SK-N-SH treated with all-trans-retinoic acid at 6 μM for 48 hours (cell line): ENCODE results near the gene NINL.

Experiments used
- ATAC-seq: fragments of 200-7000 bp; cut with Tn5 transposase; 3 replicates; pipeline ENCODE4 v1.9.1; 2020; ENCODE audit warnings: mild to moderate bottlenecking, moderate library complexity
- BACH2 ChIP-seq: fragments of 250-450 bp; sonication (Bioruptor Pico); IDR thresholded peaks from 2 replicates; pipeline ENCODE4 v1.9.0; 2021; ENCODE audit warnings: mild to moderate bottlenecking, borderline replicate concordance
- CSDC2 ChIP-seq: fragments of 250-450 bp; sonication (Bioruptor Pico); IDR thresholded peaks from 2 replicates; pipeline ENCODE4 v1.5.0; 2020; ENCODE audit warnings: mild to moderate bottlenecking, moderate library complexity
- CSRNP3 ChIP-seq: fragments of 250-450 bp; sonication (Bioruptor Pico); IDR thresholded peaks from 2 replicates; pipeline ENCODE4 v1.5.1; 2021; ENCODE audit warnings: mild to moderate bottlenecking, moderate library complexity
- ESRRG ChIP-seq: fragments of 250-450 bp; sonication (Bioruptor Pico); IDR thresholded peaks from 2 replicates; pipeline ENCODE4 v1.6.1; 2021; ENCODE audit warnings: mild to moderate bottlenecking
- GLIS3 ChIP-seq: fragments of 250-450 bp; sonication (Bioruptor Pico); IDR thresholded peaks from 2 replicates; pipeline ENCODE4 v1.5.0; 2020; ENCODE audit warnings: mild to moderate bottlenecking, moderate library complexity
- ISL1 ChIP-seq: fragments of 250-450 bp; sonication (Bioruptor Pico); IDR thresholded peaks from 2 replicates; pipeline ENCODE4 v2.1.2; 2022; ENCODE audit warnings: mild to moderate bottlenecking, moderate library complexity
- OSR1 ChIP-seq: fragments of 250-450 bp; sonication (Bioruptor Pico); IDR thresholded peaks from 2 replicates; pipeline ENCODE4 v1.8.0; 2022; ENCODE audit warnings: moderate library complexity, mild to moderate bottlenecking, inconsistent platforms
- PATZ1 ChIP-seq: fragments of 250-450 bp; sonication (Bioruptor Pico); IDR thresholded peaks from 2 replicates; pipeline ENCODE4 v1.8.0; 2020; ENCODE audit warnings: mild to moderate bottlenecking, moderate library complexity, borderline replicate concordance
- PPARA ChIP-seq: fragments of 250-450 bp; sonication (Bioruptor Pico); IDR thresholded peaks from 2 replicates; pipeline ENCODE4 v1.5.0; 2020; ENCODE audit warnings: mild to moderate bottlenecking, borderline replicate concordance
- TOX ChIP-seq: fragments of 250-450 bp; sonication (Bioruptor Pico); IDR thresholded peaks from 2 replicates; pipeline ENCODE4 v1.8.0; 2021; ENCODE audit warnings: mild to moderate bottlenecking, moderate library complexity, borderline replicate concordance
- TSHZ2 ChIP-seq: fragments of 250-450 bp; sonication (Bioruptor Pico); IDR thresholded peaks from 2 replicates; pipeline ENCODE4 v1.5.0; 2020; ENCODE audit warnings: mild to moderate bottlenecking, moderate library complexity
- ZC3H10 ChIP-seq: fragments of 250-450 bp; sonication (Bioruptor Pico); IDR thresholded peaks from 2 replicates; pipeline ENCODE4 v1.5.1; 2021; ENCODE audit warnings: mild to moderate bottlenecking, moderate library complexity
- ZFP3 ChIP-seq: fragments of 250-450 bp; sonication (Bioruptor Pico); IDR thresholded peaks from 2 replicates; pipeline ENCODE4 v1.5.0; 2020; ENCODE audit warnings: mild to moderate bottlenecking, moderate library complexity
- ZFP30 ChIP-seq: fragments of 450-650 bp; formaldehyde crosslinking; IDR thresholded peaks from 2 replicates; pipeline ENCODE4 v1.5.0; 2022; ENCODE audit warnings: mild to moderate bottlenecking, moderate library complexity
- ZNF565 ChIP-seq: fragments of 450-650 bp; formaldehyde crosslinking; conservative IDR thresholded peaks from 2 replicates; pipeline ENCODE4 v1.5.0; 2020; ENCODE audit warnings: low read depth, mild to moderate bottlenecking, moderate library complexity
- ZNF8 ChIP-seq: fragments of 450-650 bp; formaldehyde crosslinking; IDR thresholded peaks from 2 replicates; pipeline ENCODE4 v1.5.0; 2020; ENCODE audit warnings: mild to moderate bottlenecking, moderate library complexity
- TF ChIP-seq, protein P1 (sequence below): fragments of 250-450 bp; sonication (Bioruptor Pico); IDR thresholded peaks from 2 replicates; pipeline ENCODE4 v1.5.1; 2020; ENCODE audit warnings: low read depth, mild to moderate bottlenecking, moderate library complexity
- TF ChIP-seq, protein P2 (sequence below): fragments of 250-450 bp; sonication (Bioruptor Pico); IDR thresholded peaks from 2 replicates; pipeline ENCODE4 v1.8.0; 2021; ENCODE audit warnings: low read depth, mild to moderate bottlenecking, moderate library complexity, borderline replicate concordance

NINL gene

GRCh38 chr20:25580711-25581110 is 4.6 kb downstream of the NINL start (continued):
- no peak for TF ChIP-seq ISL1 (CRISPR knock-in tag)

DNA sequence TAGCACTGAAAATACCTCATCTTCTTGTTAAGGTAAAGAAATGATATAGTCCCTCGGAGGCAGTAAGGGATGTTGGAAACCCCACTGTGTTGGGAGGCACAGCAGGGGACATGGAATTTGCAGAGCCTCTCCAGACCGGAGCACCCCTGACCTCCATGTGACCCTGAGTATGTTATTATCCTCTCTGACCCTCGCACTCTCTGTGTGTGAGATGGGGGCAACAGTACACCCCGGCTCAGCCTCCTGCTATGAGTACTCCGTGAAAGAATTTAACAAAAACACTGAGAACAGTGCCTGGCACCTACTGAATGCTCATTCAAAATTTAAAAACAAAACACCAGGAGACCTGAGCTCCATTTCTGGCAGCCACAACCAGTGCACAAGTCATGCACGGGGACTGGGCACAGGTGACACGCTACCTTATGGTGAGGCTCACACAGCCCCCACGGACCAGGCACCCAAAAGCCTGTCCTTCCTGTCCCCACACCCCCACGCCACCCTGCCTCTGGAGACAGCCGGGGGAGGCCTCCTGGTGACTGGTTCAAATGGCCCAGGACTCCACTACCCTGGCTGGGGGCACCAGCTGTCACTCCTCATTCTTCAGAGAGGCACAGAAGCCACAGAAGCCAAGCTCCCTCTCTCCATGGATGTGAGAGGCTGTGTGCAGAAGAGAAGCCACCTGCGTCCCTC is 6.1 kb downstream of the NINL start:
- no peak for TF ChIP-seq BACH2
- TF ChIP-seq ZFP30 (CRISPR knock-in tag), result no peak
- TF ChIP-seq, protein P1, sequence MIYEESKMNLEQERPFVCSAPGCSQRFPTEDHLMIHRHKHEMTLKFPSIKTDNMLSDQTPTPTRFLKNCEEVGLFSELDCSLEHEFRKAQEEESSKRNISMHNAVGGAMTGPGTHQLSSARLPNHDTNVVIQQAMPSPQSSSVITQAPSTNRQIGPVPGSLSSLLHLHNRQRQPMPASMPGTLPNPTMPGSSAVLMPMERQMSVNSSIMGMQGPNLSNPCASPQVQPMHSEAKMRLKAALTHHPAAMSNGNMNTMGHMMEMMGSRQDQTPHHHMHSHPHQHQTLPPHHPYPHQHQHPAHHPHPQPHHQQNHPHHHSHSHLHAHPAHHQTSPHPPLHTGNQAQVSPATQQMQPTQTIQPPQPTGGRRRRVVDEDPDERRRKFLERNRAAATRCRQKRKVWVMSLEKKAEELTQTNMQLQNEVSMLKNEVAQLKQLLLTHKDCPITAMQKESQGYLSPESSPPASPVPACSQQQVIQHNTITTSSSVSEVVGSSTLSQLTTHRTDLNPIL, result no peak
- ATAC-seq, result no peak

DNA sequence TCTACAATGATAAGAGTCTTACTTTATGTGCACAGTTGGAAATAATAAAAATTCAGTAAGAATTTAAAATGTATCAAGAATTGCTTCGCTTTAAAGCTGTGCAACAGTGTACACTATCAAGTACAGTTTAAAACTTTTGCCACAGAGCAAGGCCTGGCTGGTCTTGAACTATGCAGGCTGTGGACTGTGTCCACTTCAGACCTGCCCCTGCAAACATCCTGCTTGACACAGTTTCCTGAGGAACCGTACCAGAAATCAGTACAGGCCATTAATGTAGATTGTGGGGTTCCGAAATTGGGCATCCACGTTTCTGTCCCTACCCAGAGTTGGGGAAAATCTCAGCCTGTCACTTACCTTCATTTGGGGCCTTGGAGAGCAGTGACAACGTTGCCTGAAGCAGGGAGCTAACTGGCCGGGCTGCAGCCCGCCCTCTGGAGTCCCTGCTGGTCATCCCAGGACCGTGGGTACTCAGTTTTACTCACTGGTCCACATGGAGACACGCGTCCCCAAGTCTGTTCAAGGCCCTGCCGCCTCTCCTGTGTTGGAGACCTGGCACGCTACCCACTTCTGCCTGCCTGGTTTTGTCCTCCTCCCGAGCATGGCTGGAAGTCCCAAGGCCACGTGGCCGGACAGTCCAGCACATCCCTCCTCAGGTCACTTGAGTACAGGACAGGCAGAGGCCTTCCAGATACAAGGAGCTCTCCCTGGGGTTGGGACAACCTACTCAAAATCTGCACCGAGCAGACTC is 8.4 kb downstream of the NINL start:
- no peak for TF ChIP-seq ZC3H10 (CRISPR knock-in tag)
- no peak for TF ChIP-seq TOX (CRISPR knock-in tag)
- no peak for TF ChIP-seq ZNF565 (CRISPR knock-in tag)
- ATAC-seq, result no peak

DNA sequence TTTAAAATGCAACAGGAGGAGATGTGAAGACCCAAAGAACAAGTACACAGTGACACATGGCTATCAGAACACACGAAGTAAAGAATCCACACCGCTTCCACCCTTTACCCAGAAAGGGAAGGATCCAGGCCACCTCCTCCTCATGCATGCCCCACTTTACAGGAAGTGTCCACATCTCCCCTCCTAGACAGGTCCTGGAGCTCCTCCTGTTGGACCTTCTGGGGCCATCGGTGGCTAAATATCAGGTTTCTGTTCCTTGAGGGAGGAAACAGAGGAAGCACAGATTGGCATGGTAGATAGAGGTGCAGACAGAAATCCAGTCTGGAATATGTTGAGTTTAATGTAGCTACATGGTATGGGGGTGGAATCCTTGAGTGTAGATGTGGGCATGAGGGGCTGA is 10.9 kb downstream of the NINL start:
- ATAC-seq, result peak; percentile 75
- no peak for TF ChIP-seq CSDC2

- TF ChIP-seq ZFP3 (no peak), TSHZ2 (CRISPR knock-in tag) (no peak), ZNF565 (CRISPR knock-in tag) (no peak), ZFP30 (CRISPR knock-in tag) (no peak), BACH2 (no peak), ZNF8 (CRISPR knock-in tag) (no peak), PPARA (CRISPR knock-in tag) (no peak)
- TF ChIP-seq, protein P1, result no peak
- TF ChIP-seq, protein P2, sequence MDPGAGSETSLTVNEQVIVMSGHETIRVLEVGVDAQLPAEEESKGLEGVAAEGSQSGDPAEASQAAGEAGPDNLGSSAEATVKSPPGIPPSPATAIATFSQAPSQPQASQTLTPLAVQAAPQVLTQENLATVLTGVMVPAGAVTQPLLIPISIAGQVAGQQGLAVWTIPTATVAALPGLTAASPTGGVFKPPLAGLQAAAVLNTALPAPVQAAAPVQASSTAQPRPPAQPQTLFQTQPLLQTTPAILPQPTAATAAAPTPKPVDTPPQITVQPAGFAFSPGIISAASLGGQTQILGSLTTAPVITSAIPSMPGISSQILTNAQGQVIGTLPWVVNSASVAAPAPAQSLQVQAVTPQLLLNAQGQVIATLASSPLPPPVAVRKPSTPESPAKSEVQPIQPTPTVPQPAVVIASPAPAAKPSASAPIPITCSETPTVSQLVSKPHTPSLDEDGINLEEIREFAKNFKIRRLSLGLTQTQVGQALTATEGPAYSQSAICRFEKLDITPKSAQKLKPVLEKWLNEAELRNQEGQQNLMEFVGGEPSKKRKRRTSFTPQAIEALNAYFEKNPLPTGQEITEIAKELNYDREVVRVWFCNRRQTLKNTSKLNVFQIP (CRISPR knock-in tag), result no peak
- ATAC-seq, result no peak
Measured at GRCh38 chr20:25573288-25574251, 11.8 kb downstream of the NINL start.

DNA sequence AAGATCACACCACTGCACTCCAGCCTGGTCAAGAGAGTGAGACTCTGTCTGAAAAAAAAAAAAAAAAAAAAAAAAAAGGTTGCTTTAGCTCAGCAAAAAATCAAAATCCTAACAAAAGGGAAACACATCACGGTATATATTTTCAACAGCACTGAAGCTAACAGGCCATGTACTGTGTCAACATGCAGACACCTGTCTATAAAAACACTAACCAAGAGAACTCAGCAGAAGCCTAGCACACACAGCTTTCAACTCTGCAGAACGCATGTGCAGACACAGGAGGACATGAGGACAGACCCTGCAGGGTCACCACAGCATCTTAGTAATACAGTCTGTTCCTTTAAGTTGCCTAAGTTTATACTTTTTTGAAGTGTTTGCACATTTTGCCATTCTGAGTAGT is 13.5 kb downstream of the NINL start:
- no peak for ATAC-seq
- TF ChIP-seq ESRRG (CRISPR knock-in tag) (no peak), CSRNP3 (no peak), CSDC2 (no peak), OSR1 (CRISPR knock-in tag) (no peak), PATZ1 (CRISPR knock-in tag) (no peak), GLIS3 (no peak)
- TF ChIP-seq, protein P2 (CRISPR knock-in tag), result no peak
